Prostate gland (tissue), 2 donors: ENCODE results near the gene RIMKLA. TPM values are rescaled to one million over a fixed set of nuclear protein-coding genes. Genes with fewer than 3 reads are reported as not detected.

Experiments
- DNase-seq: peaks from one replicate; pipeline ENCODE4 v3.0.0-alpha.2; 2019; ENCODE audit warnings: low spot score
- H3K27ac ChIP-seq, 2 donors: fragments of 200-600 bp; sonication (generic); 2 replicates each; pipeline ENCODE4 v1.5.1; 2017 to 2019
- H3K27me3 ChIP-seq: fragments of 200-600 bp; sonication (generic); replicated peaks from 2 replicates; pipeline ENCODE4 v1.5.1; 2019; ENCODE audit not compliant: insufficient read depth
- H3K36me3 ChIP-seq, 2 donors: fragments of 200-600 bp; sonication (generic); 1 replicate in 1 of 2; 2 replicates in 1 of 2; pipeline versions ENCODE4 v1.5.1 to v1.8.1; 2017 to 2019
- H3K4me1 ChIP-seq: fragments of 200-600 bp; sonication (generic); replicated peaks from 2 replicates; pipeline ENCODE4 v1.5.1; 2019
- H3K4me3 ChIP-seq, 2 donors: fragments of 200-600 bp; sonication (generic); 2 replicates each; pipeline ENCODE4 v1.5.1; 2017 to 2019
- H3K9me3 ChIP-seq: fragments of 200-600 bp; sonication (generic); 2 replicates; pipeline ENCODE4 v1.5.1; 2017
- CTCF ChIP-seq, 4 experiments: fragments of 200-600 bp in 2 of 4; fragments of 450-650 bp in 2 of 4; sonication (generic) in 2 of 4; IDR thresholded peaks; 1 replicate in 3 of 4; 2 replicates in 1 of 4; pipeline ENCODE4 v1.5.1; 2016 to 2019; ENCODE audit warnings: antibody characterized with exemption in 4 of 4, mild to moderate bottlenecking in 2 of 4, moderate library complexity in 2 of 4
- POLR2A ChIP-seq: fragments of 450-650 bp; IDR thresholded peaks from one replicate; pipeline ENCODE4 v1.6.1; 2016; ENCODE audit warnings: antibody characterized with exemption, mild to moderate bottlenecking
- POLR2AphosphoS5 ChIP-seq: sonication (generic); formaldehyde crosslinking; IDR thresholded peaks from one replicate; pipeline ENCODE4 v1.6.1; 2017; ENCODE audit warnings: antibody characterized with exemption
- WGBS: methylation state at CpG from one replicate; pipeline ENCODE4 v1.1.5; 2018; 5-methylcytosine and 5-hydroxymethylcytosine counted together
- intact Hi-C: fragments of 100-400 bp; cut with DNase I; formaldehyde crosslinking; loops from one replicate; pipeline ENCODE4 v1.14.2; 2022
- total RNA-seq, 2 donors: library from RNA; depleted of rRNA; stranded (reverse); fragments of >200 nt; gene quantifications; one replicate each; pipeline ENCODE4 v1.1.0, GENCODE V29; 2016

The RIMKLA gene
- total RNA-seq, 2 donors from 2014 or later = 1.4 to 2.3 TPM

- Histone ChIP-seq H3K4me1 (no peaks in the 10 kb centered on the region), H3K27me3 (no peaks in the 10 kb centered on the region), H3K36me3 (no peaks in the 10 kb centered on the region), H3K9me3 (no peaks in the 10 kb centered on the region), H3K4me3 (no peak overlapping the region), H3K27ac (no peak overlapping the region)
- no peak for TF ChIP-seq POLR2AphosphoS5
- no peak for TF ChIP-seq POLR2A
- TF ChIP-seq CTCF (IDR thresholded peaks at IDR 0.05) = no peak
- 88% methylated on average over 4 of the region's 4 CpGs for WGBS
- intact Hi-C loops = no loop called here
- DNase-seq = no peak
These were observed 52.1 kb downstream of the RIMKLA start for GRCh38 chr1:42432714-42433113.

DNA sequence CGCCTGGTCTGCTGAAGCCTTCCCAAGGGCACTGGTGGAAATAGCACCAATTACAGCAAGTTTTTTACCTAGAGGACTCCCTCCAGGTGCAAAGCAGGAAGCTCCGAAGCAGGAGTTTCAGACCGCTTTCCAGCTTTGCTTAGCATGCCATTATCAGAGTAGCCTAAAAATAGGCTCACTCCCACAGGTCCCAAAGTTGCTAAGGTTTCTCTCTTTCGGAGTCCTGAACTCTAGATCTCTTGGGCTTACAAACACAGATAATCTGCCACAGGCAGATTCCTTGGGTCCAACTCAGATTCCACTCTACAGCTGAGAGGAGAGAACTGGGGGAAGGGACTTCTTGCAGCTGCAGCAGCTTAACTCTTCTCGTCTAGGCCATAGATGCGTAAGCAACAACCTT lies 52.8 kb downstream of the RIMKLA start:
- Histone ChIP-seq H3K36me3 (no peaks in the 10 kb centered on the region), H3K4me1 (no peaks in the 10 kb centered on the region), H3K9me3 (no peaks in the 10 kb centered on the region), H3K4me3 (no peak overlapping the region), H3K27ac (no peak overlapping the region), H3K27me3 (no peaks in the 10 kb centered on the region)
- 88% methylated on average over 6 of the region's 6 CpGs for WGBS
- TF ChIP-seq CTCF (IDR thresholded peaks at IDR 0.05) (no peak), POLR2AphosphoS5 (no peak), POLR2A (no peak)
- no peak for DNase-seq
- intact Hi-C loops = no loop called here

DNA sequence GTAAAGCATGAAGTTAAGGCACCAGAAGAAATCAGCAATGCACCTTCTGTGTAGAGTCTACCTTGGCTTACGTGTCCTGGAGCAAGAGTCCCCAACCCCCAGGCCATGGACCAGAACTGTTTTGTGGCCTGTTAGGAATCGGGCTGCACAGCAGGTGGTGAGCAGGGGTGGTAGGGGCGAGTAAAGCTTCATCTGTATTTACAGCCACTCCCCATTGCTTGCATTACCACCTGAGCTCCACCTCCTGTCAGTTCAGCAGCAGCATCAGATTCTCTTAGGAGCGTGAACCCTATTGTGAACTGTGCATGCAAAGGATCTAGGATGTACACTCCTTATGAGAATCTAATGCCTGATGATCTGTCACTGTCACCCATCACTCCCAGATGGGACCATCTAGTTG lies 53.7 kb downstream of the RIMKLA start:
- DNase-seq = no peak
- WGBS = 94% methylated on average over 4 of the region's 4 CpGs
- H3K9me3 ChIP-seq = no peaks in the 10 kb centered on the region
- no peak overlapping the region for H3K27ac ChIP-seq
- intact Hi-C loops = no loop called here
- no peaks in the 10 kb centered on the region for H3K27me3 ChIP-seq
- no peak overlapping the region for H3K4me3 ChIP-seq
- no peak for TF ChIP-seq POLR2A
- no peaks in the 10 kb centered on the region for H3K36me3 ChIP-seq
- H3K4me1 ChIP-seq = no peaks in the 10 kb centered on the region

DNA sequence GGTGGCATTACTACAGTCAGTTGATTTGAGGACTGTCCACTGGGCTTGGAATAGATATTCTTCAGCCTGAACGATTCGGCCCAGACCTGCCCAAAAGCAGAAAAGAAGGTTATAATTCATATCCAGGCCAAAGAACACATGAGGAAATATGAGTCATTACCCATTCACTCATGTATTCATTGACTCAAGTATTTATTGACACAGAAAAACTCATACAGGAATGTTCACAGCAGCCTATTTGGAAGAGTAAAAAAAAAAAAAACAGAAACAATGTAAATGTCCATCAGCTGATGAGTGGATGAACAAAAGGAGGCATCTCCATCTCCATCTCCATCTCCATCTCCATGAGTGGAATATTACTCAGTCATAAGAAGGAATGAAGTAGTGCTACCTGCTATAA lies 59.3 kb downstream of the RIMKLA start:
- Histone ChIP-seq H3K4me3 (no peak overlapping the region), H3K9me3 (no peaks in the 10 kb centered on the region), H3K4me1 (no peaks in the 10 kb centered on the region), H3K27me3 (no peaks in the 10 kb centered on the region), H3K36me3 (no peaks in the 10 kb centered on the region), H3K27ac (no peak overlapping the region)
- WGBS = 45% methylated on average over 2 of the region's 2 CpGs
- TF ChIP-seq CTCF (IDR thresholded peaks at IDR 0.05) (no peak), POLR2A (no peak), POLR2AphosphoS5 (peak; percentile 43)
- intact Hi-C loops = no loop called here
- no peak for DNase-seq

- Histone ChIP-seq H3K27ac (no peak overlapping the region), H3K4me3 (no peak overlapping the region), H3K27me3 (no peaks in the 10 kb centered on the region), H3K4me1 (no peaks in the 10 kb centered on the region), H3K36me3 (no peaks in the 10 kb centered on the region), H3K9me3 (no peaks in the 10 kb centered on the region)
- intact Hi-C loops = no loop called here
- DNase-seq = no peak
- WGBS = 55% methylated on average over 2 of the region's 2 CpGs
- TF ChIP-seq CTCF (IDR thresholded peaks at IDR 0.05) (no peak), POLR2A (no peak), POLR2AphosphoS5 (no peak)
These were observed 62.1 kb downstream of the RIMKLA start for GRCh38 chr1:42442662-42443061.
